Stimulated activated CD8-positive, alpha-beta memory T cell treated with anti-CD3 and anti-CD28 coated beads, Interleukin-4, amount 100 ng/mL, for 1 hour (primary cell): Measurements from ENCODE around the gene CDHR2.

Experiments used
- DNase-seq, 2 donors: peaks; one replicate each; pipeline ENCODE4 v3.0.0-alpha.2; 2020; ENCODE audit warnings: low read depth in 2 of 2, low spot score in 1 of 2

Gene CDHR2

DNA sequence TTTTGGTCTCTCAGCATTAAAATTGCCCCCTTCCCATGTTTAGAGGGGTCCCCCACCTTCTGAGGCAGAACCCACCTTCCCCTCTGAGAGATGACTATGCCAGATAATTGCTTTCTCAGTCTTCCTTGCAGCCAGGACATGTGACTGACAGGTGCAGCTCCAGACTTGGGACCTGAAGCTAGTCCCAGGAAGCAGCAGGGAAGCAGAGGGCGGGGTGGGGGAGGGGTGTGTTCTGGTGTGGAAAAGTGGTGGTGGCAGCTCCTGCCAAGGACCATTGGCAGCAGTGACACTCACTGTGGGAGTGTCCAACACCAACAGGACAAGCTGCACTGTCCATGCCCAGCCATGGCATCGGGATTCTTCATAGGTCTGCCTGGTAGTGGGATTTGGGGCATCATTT is 83.6 kb downstream of the CDHR2 start:
- DNase-seq, result no peak

DNA sequence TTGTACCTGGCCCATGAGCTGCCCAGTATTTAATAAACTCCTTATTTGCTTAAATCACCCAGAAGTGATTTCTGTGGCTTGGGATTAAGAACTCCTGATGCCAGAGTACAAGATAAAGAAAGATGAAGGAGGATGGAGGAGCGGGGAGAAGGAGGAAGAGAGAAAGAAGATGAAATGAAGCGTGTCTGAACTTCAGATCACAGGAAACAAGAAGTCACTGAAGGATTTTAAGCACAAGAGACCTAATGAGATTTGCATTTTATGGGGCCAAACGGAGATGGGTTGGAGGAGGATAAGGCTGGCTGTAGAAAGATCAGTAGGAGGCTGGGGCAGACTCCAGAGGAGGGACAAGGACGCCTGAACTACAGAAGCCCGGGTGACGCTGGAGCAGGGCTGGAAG is 84.5 kb downstream of the CDHR2 start:
- no peak for DNase-seq

DNA sequence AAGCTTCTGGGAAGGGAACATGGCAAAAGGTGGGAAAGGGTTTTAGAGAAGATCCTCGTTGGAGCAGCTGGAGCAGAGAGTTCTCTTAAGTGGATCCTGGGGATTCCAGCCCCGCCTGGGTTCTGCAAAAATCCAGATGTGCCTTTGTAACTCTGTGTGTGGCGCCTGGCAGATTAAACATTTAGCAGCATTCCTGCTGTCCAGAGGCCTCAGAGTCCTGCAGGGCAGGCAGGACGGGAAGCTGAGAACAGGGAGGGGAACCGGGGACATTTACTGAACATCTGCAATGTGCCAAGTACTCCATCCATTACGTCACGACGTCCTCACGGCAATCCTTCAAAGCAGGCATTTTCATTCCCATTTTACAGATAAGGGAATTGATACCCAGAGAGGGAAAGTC is 87.3 kb downstream of the CDHR2 start:
- no peak for DNase-seq

DNA sequence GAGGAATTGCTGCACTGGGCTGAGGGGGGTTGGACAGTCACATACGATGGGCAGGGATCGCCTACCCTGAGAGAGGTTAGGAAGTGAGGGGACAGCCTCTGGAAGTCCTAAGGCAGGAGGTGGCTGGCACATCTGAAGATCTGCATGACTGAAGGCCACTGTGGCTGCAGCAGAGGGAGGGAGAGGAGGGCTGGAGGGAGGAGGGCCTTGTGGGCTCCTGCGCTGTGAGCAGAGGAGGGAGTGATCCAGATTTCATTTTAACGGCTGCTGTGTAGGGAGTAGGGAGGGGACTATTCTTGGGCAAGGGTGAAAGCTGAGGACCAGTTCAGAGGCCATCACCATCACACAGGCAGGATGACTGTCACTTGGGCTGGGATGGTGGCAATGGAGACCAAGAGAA is 88.4 kb downstream of the CDHR2 start:
- DNase-seq, result no peak

DNA sequence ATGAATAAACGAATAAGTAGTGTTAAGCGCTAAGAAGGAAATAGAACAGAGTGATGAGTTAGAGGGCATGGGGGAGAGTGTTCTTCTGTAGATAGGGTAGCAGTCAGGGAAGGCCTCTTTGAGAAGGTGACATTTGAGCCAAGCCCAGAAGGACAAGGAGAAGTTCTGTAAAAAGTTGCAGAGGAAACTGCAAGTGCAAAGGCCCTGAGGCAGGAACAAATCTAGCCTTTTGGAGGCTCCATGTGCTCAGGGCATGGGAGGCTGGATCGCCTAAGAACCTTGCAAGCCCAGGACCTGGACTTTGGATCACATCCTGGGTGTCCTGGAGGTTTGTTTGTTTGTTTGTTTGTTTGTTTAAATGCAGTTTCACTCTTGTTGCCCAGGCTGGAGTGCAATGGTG is 89.3 kb downstream of the CDHR2 start:
- DNase-seq, result no peak

DNA sequence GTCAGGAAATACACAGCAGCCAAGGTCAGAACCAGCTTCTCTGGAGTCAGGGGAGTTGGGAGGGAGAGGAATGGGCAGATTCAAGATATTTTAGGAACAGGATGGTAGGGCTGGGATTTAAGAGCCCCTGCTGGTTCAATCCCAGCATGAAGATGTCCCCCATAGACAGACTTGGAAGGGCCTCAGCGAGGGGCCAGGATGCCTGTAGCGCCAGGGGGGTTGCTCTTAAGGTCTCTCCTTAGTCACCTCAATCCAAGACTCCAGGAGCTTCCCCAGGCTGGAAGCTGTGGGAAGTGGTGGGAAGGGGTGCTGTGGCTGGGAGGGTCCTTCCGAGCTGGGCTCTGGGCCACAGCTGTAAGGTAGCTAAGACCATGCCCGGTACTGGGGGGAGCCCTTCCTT is 90.1 kb downstream of the CDHR2 start:
- no peak for DNase-seq

DNA sequence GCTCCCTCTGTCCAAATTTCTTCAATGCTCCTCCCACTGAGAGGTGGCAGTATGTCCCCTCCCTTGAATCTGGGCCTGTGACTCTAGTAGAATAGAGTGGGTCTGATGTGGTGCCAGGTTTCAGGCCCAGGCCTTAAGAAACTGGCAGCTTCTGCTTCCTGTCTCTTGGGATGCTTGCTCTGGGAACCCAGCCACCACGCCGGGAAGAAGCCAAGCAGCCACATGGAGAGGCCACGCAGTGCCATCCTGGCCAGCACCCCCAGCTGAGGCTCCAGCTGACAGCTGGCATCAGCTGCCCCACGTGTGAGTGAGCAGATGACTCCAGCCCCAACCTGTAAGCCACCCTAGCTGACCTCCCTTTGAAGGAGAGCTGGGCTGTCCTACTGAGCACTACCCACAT is 90.8 kb downstream of the CDHR2 start:
- DNase-seq, result no peak

DNA sequence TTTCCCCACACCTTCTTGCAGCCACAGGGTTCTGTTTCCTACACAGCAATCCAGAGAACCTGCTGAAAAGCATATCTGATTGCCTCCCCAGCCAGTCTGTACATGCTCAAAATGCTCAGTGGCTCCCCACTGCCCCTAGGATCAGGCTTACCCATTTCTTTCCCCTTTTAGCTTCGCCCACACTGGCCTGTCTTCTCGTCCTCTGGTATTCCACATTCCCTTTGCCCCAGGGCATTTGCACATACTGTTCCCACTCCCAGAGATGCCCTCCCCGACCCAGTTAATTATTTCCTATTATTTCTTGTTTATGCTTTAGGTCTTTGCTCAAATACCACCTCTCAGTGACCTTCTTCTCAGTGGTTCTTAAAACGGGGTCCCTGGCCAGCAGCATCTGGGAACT is 91.5 kb downstream of the CDHR2 start:
- no peak for DNase-seq

DNA sequence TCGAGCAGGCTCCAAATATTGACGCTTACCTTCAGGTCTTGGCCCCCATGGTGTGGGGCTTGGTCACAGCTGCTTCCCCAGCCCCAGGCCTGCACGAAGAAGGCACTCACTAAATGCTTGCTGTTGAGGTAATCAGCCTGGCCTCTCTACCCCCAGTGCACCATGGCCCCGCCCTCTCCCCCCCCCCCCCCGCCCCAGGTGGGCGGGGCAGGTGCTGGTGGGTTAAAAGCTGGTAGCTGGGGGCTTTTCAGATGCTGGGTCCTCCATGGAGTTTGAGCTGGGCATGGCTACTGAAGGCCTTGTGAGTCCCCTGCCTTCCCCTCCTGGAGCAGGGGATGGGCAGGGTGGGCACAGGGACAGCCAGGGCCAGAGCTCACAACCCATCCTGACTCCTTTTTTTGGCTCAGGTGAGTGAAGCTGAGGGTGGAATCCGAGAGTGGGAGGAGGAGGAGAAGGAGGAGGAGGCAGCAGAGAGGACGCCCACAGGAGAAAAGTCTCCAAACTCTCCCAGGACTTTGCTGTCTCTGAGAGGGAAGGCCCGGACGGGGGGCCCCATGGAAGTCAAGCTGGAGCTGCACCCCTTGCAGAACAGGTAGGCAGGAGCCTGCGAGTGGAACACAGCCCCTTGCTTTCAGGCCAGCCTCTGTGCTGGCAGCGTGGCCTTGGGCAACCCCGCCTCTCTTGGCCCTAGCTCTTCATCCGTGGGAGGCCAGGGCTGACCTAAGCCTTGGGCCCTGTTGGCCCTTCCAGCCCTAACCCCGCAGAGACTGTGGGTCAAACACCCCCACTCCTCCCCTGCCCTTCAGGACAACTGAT is 93.7 kb downstream of the CDHR2 start:
- DNase-seq, result no peak

DNA sequence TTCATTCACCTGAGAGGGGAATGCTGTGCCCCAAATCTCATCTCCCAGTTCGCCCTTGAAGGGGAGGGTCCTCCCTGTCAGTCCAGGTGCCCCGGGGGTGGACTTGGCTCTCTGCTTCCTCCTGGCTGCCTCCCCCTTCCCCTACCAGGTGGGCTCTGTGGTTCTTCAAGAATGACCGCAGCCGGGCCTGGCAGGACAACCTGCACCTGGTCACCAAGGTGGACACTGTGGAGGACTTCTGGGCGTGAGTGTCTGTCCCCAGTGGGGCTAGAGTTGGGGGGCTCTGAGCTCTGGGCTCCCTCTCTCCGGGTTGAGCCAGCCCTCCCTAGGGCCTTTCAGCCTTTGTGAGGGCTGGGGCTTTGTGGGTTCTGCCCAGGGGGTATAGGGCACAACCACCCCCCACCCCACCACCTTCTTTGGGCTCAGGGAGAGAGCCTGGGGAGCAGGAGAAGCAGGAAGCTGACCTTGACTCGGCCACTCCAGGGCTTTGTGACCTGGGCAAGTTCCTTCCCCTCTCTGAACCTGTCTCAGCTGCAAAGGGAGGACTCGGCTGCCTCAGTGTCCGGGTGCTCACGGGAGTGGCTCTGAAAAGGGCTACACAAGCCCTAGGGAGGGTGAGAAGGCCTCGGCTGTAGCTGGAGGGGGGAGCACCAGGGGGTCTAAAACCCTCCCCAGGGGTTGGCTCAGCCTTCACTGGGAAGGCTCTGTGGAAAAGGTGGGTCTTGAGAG is 94.5 kb downstream of the CDHR2 start:
- no peak for DNase-seq

DNA sequence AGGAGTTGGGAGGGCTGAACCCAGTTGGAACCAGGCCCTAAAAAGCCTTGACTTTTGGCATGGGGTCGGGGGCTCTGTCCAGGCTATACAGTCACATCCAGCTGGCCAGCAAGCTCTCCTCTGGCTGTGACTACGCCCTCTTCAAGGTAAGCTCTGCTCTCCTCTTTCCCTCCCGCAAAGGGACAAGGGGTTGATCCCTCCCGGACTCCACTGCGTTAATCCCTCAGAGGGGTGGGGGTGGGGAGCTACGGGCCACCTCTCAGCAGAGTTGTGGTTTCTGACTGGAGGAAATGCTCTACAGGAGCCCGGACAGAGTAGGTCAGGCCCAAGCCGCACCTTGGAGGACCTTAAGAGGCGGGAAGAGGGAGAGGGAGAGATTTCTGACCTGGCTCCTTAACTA is 95.2 kb downstream of the CDHR2 start:
- DNase-seq, result no peak

DNA sequence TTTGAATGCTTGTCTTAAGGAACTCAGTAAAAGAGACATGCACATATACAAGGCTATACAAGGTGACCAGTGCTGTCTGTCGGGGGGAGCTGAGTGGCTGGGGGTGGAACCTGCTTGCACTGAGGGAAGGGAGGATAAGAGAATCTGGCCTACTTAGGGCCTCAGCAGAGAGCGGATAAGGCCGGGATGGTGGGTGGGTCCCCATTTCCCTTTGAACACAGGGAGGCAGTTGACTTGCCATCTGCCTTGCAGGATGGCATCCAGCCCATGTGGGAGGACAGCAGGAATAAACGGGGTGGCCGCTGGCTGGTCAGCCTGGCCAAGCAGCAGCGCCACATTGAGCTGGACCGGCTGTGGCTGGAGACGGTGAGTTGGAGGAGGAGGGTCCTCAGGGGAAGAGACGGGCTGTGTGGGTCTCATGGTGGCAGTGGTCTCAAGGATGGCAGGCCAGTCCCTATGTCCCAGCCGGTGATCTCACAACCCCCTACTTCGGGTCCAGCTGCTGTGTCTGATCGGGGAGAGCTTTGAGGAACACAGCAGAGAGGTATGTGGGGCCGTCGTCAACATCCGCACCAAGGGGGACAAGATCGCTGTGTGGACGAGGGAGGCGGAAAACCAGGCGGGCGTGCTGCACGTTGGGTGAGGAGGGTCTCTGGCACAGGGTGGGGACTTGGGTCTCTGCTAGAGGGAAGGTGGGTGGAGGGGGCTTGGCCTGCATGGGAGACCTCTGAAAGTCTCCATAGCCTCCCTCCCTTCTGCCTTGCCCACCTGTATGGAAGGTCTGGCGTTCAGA is 95.9 kb downstream of the CDHR2 start:
- no peak for DNase-seq
